Pericardium fibroblast (primary cell): ENCODE results near the gene REELD1. TPM values are rescaled to one million over a fixed set of nuclear protein-coding genes. Genes with fewer than 3 reads are reported as not detected.

Experiments used
- total RNA-seq: library from RNA; depleted of rRNA; stranded (reverse); fragments of >200 nt; gene quantifications from 2 replicates; pipeline ENCODE4 v1.2.3, GENCODE V29; 2015

REELD1 gene
- total RNA-seq = not detected in 2 replicates

DNA sequence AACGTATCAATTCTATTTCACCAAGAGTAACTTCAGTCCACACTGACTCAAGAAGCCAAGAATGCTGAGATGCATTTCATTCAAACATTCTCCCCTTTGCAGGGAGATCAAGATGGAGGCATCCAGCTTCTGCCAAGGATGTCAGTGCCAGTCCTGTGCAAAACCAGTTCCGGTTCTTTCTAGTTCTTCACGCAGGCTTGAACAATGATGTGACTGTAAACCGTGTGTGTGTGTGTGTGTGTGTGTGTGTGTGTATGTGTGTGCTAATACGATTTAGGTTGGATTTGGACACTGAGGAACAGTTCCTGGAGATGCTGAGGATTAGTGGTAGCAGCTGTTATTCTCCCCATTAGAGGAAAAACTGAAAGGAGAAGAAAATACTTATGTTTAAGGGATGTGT is at the start of gene REELD1:
Gene REELD1 (plus strand): TSS at position 301 of the 400 bp plus-strand sequence. CDS start 2,415 bp downstream, outside the sequence.

DNA sequence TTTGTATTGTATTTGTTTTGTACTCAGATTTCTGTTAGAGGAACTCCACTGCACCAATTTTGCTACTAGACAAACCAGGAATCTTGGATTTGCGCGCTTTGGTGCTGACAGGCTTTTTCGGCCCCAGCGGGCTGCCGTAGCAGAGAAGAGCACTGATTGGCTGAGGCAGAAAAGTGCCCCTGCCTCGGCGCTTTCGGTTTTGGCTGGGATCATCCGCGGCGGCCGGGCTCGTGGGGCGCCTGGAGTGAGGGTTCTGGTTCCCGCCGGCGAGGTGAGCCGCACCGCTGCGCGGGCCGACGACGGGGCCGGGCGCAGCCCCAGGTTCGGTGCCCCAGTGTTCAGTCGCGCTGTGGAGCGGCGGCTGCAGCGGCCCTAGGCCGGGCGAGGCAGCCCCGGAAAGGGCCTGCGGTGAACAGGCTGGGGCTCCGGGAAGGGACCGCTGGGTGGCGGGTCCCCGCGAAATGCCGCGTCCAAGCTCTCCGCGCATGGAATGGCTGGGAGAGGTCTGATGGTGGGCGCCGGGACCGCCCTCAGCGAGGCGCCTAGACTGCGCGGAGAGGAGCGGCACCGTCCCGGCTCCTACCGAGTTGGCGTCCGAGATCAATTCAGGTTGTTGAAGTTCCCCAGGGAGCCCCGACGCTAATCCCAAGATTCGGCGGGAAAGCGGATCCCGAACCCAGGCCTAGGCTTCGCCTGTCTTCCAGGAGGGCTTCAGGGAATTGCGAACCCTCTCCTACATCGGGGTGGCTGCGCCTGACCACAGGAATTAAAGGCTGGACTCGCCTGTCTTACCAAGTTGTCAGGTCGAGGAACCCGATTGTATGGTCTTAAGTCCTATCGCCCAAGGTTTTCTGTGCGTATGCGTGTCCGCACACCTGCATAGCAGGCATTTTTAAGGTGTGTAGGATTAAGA is 38.5 kb upstream of the REELD1 start, which contains the start of gene LSM6:
Gene LSM6 (plus strand): TSS at position 178 of the 913 bp plus-strand sequence. CDS start 7,204 bp downstream, outside the sequence.

Other genes with a start within 250 kb of the REELD1 start
- gene LSM6, start 38.8 kb upstream of the REELD1 start, total RNA-seq = 30.8 and 33.1 TPM in 2 replicates